GM19395 (cell line): ENCODE results near the gene SF3B1.
"Not testable (repeated sequence)": the region's sequence is repeated elsewhere in the genome, so short reads cannot be mapped to it uniquely, and the experiment has no call there.

Source experiments
- ATAC-seq: cut with Tn5 transposase; IDR thresholded peaks from one replicate; pipeline ENCODE4 v1.9.1; 2021; ENCODE audit warnings: mild to moderate bottlenecking, moderate library complexity; ENCODE audit not compliant: unreplicated experiment

Gene SF3B1

GRCh38 chr2:197437380-197437779 is 2.6 kb upstream of the SF3B1 start:
- no peak for ATAC-seq

- ATAC-seq = peak; percentile 1
These were observed 981 bp upstream of the SF3B1 start for GRCh38 chr2:197435598-197436420.

- no peak for ATAC-seq
These were observed 919 bp downstream of the SF3B1 start for GRCh38 chr2:197433780-197434438.

GRCh38 chr2:197432527-197432926 is 2.3 kb downstream of the SF3B1 start:
- not testable (repeated sequence) for ATAC-seq

GRCh38 chr2:197431858-197432257 is 3.0 kb downstream of the SF3B1 start:
- no peak for ATAC-seq

- ATAC-seq = no peak
These were observed 6.8 kb downstream of the SF3B1 start for GRCh38 chr2:197427986-197428385.

- ATAC-seq = no peak
These were observed 7.9 kb downstream of the SF3B1 start for GRCh38 chr2:197426723-197427603.

GRCh38 chr2:197425550-197425949 is 9.3 kb downstream of the SF3B1 start:
- no peak for ATAC-seq

DNA sequence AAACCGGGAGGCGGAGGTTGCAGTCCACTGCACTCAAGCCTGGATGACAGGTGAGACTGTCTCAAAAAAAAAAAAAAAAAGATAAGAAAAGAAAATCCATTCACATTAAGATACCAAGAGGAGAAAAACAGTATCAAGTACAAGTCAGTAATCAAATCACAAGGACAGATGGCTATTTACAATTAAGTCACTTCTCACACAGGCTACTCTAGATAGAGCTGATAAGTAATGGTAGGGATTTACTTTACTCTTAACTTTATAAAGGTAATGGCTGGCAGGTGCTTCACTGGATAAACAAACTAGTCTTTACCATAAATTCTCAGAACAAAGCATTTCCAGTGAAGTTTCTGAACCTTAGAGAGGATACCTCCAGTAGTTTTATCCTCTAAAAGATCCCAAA is 11.5 kb downstream of the SF3B1 start:
- ATAC-seq = no peak

GRCh38 chr2:197419438-197419837 is 15.4 kb downstream of the SF3B1 start:
- no peak for ATAC-seq

- ATAC-seq = no peak
These were observed 18.6 kb downstream of the SF3B1 start for GRCh38 chr2:197416268-197416667.

GRCh38 chr2:197414515-197414914 is 20.3 kb downstream of the SF3B1 start:
- no peak for ATAC-seq

- no peak for ATAC-seq
These were observed 20.8 kb downstream of the SF3B1 start for GRCh38 chr2:197414039-197414438.

GRCh38 chr2:197405582-197405981 is 29.2 kb downstream of the SF3B1 start:
- ATAC-seq = no peak

DNA sequence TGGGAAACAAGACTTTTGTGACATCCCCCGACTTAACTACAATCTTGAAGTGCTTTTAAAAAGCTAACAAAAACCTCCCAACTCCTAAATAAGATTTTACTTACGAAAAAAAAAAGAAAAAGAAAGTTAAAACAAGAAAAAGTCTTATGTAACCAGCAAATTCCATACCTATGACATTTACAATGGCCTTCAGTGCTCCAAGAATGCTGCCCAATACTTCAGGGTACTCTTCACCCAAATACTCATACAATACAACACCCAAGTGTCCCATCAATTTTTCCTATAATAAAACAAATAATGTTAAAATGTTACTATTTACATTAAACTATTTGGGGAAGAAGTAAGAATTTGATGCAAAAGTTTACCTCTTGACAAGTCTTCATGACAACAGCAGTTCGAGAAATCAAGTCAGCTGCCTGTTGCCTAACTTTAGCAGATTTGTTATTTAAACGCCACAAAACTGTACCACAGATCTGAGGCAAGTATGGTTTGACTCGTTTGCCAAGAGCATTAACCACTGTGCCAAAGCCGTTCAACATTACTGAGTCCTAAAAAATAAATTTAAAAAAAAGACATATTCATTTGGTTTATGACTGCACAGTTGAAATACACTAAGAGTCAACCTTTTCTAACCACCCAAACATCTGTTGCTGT is 34.8 kb downstream of the SF3B1 start:
- ATAC-seq = no peak

- ATAC-seq = no peak
These were observed 35.9 kb downstream of the SF3B1 start for GRCh38 chr2:197398913-197399312.

DNA sequence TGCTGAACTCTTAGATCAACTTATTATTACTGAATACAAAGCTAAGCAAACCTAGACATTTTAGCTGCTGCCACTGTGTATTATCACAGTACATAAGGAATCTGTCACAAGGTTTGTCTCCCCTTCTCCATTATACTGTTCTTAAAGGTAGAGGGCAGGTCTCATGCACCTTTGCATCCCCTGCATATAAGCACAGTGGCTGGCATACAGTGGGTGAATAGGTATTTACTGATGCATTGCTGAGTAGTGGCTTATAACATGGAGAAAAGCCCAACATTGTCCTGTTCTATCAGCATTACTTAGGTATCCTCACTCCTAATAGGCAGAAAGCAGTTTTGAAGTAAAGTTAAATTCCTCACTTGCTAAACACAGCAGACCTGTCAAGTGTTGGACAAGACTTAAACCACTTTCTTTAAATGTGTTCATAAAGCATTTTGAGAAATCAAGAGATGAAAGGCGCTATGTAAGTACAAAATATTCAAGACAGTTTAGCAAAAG is 43.6 kb downstream of the SF3B1 start:
- ATAC-seq = no peak

- no peak for ATAC-seq
These were observed 45.8 kb downstream of the SF3B1 start for GRCh38 chr2:197388866-197389587.

- no peak for ATAC-seq
These were observed 47.6 kb downstream of the SF3B1 start for GRCh38 chr2:197387179-197387578.

DNA sequence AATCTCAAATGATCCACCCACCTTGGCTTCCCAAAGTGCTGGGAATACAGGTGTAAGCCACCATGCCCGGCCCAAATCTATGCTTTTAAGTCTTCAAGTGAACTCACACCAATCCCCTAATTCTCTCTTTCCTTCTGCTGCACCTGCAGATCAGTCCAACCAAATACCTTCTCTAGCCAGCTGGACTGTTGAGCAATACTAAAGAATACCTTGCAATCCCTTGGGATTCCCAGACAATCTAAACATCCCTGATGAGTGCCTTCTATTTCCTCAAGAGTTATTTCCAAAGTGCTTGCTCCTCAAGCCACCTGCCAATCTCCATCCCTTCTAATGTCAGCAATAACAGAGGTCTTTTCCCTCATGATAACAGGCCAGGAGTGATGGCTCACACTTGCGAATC is 48.6 kb downstream of the SF3B1 start:
- ATAC-seq = no peak
